Stimulated activated CD4-positive, alpha-beta T cell treated with anti-CD3 and anti-CD28 coated beads, Interleukin-1b, Interleukin-23, amount 100 ng/mL, for 1 hour (primary cell): ENCODE data around the gene CHRNA4.
"Not testable (repeated sequence)": the region's sequence is repeated elsewhere in the genome, so short reads cannot be mapped to it uniquely, and the experiment has no call there.

Experiments
- DNase-seq, 2 donors: peaks; one replicate each; pipeline ENCODE4 v3.0.0-alpha.2; 2020; ENCODE audit warnings: low read depth in 2 of 2

CHRNA4 gene

GRCh38 chr20:63309261-63310071, 51.7 kb downstream of the CHRNA4 start:
- no peak for DNase-seq

GRCh38 chr20:63308218-63308911, 52.8 kb downstream of the CHRNA4 start:
- DNase-seq, result no peak

GRCh38 chr20:63307538-63308217, 53.5 kb downstream of the CHRNA4 start:
- no peak for DNase-seq

- no peak for DNase-seq
Observed at GRCh38 chr20:63306673-63307537, 54.2 kb downstream of the CHRNA4 start.

- not testable (repeated sequence) for DNase-seq
Observed at GRCh38 chr20:63305933-63306672, 55.0 kb downstream of the CHRNA4 start.

GRCh38 chr20:63305393-63305792, 55.8 kb downstream of the CHRNA4 start:
- no peak for DNase-seq

- no peak for DNase-seq
Observed at GRCh38 chr20:63303095-63303666, 58.0 kb downstream of the CHRNA4 start.

- DNase-seq, result no peak
Observed at GRCh38 chr20:63301671-63302070, 59.5 kb downstream of the CHRNA4 start.

- DNase-seq, result no peak
Observed at GRCh38 chr20:63298731-63299312, 62.3 kb downstream of the CHRNA4 start.

- DNase-seq, result no peak
Observed at GRCh38 chr20:63297796-63298572, 63.2 kb downstream of the CHRNA4 start.

GRCh38 chr20:63297371-63297781, 63.8 kb downstream of the CHRNA4 start:
- DNase-seq, result no peak

GRCh38 chr20:63296531-63297299, 64.4 kb downstream of the CHRNA4 start:
- no peak for DNase-seq

- DNase-seq, result no peak
Observed at GRCh38 chr20:63295846-63296245, 65.3 kb downstream of the CHRNA4 start.

- DNase-seq, result no peak
Observed at GRCh38 chr20:63295422-63295821, 65.7 kb downstream of the CHRNA4 start.

GRCh38 chr20:63295018-63295417, 66.1 kb downstream of the CHRNA4 start:
- no peak for DNase-seq

GRCh38 chr20:63294536-63294900, 66.6 kb downstream of the CHRNA4 start:
- DNase-seq, result no peak

- DNase-seq, result no peak
Observed at GRCh38 chr20:63293871-63294535, 67.1 kb downstream of the CHRNA4 start.

- no peak for DNase-seq
Observed at GRCh38 chr20:63293456-63293855, 67.7 kb downstream of the CHRNA4 start.
